Measurements from ENCODE around the gene FEM1B.

Gene FEM1B

GRCh38 chr15:68278345-68278594, 725 bp downstream of the FEM1B start:
- Histone ChIP-seq H3K27me3 (ENCODE audit: control insufficient read depth, insufficient read depth, low read length) (no peaks in the 10 kb centered on the region), H3K4me3 (ENCODE audit: low read length) (peak overlapping the region; percentile 94), H3K36me3 (ENCODE audit: control insufficient read depth, low read depth, low read length) (peaks cover 5% of the 10 kb centered on the region), H3K9me3 (ENCODE audit: control insufficient read depth, low read depth, low read length) (no peaks in the 10 kb centered on the region), H3K4me1 (ENCODE audit: control insufficient read depth, low read depth, low read length) (peaks cover 37% of the 10 kb centered on the region), H3K9ac (ENCODE audit: low read length) (peak overlapping the region; percentile 88), H3K27ac (ENCODE audit: low read length) (peak overlapping the region; percentile 16)

- peaks cover 37% of the 10 kb centered on the region for H3K4me1 ChIP-seq (ENCODE audit: control insufficient read depth, low read depth, low read length)
- H3K36me3 ChIP-seq (ENCODE audit: control insufficient read depth, low read depth, low read length): peaks cover 5% of the 10 kb centered on the region
- H3K4me3 ChIP-seq (ENCODE audit: low read length): peak overlapping the region; percentile 94
- H3K9me3 ChIP-seq (ENCODE audit: control insufficient read depth, low read depth, low read length): no peaks in the 10 kb centered on the region
- H3K27me3 ChIP-seq (ENCODE audit: control insufficient read depth, insufficient read depth, low read length): no peaks in the 10 kb centered on the region
- H3K27ac ChIP-seq (ENCODE audit: low read length): peak overlapping the region; percentile 16
- H3K9ac ChIP-seq (ENCODE audit: low read length): peak overlapping the region; percentile 88
These were observed 1.3 kb downstream of the FEM1B start for GRCh38 chr15:68278595-68279405.

GRCh38 chr15:68279779-68280753, 2.5 kb downstream of the FEM1B start:
- peaks cover 37% of the 10 kb centered on the region for H3K4me1 ChIP-seq (ENCODE audit: control insufficient read depth, low read depth, low read length)
- peak overlapping the region; percentile 94 for H3K4me3 ChIP-seq (ENCODE audit: low read length)
- no peaks in the 10 kb centered on the region for H3K9me3 ChIP-seq (ENCODE audit: control insufficient read depth, low read depth, low read length)
- peaks cover 9% of the 10 kb centered on the region for H3K36me3 ChIP-seq (ENCODE audit: control insufficient read depth, low read depth, low read length)
- peak overlapping the region; percentile 88 for H3K9ac ChIP-seq (ENCODE audit: low read length)
- H3K27ac ChIP-seq (ENCODE audit: low read length): no peak overlapping the region
- H3K27me3 ChIP-seq (ENCODE audit: control insufficient read depth, insufficient read depth, low read length): no peaks in the 10 kb centered on the region

- H3K36me3 ChIP-seq (ENCODE audit: control insufficient read depth, low read depth, low read length): peaks cover 13% of the 10 kb centered on the region
- H3K27me3 ChIP-seq (ENCODE audit: control insufficient read depth, insufficient read depth, low read length): no peaks in the 10 kb centered on the region
- H3K4me1 ChIP-seq (ENCODE audit: control insufficient read depth, low read depth, low read length): peaks cover 45% of the 10 kb centered on the region
- no peaks in the 10 kb centered on the region for H3K9me3 ChIP-seq (ENCODE audit: control insufficient read depth, low read depth, low read length)
- no peak overlapping the region for H3K27ac ChIP-seq (ENCODE audit: low read length)
- H3K9ac ChIP-seq (ENCODE audit: low read length): no peak overlapping the region
- peak overlapping the region; percentile 94 for H3K4me3 ChIP-seq (ENCODE audit: low read length)
These were observed 3.5 kb downstream of the FEM1B start for GRCh38 chr15:68281008-68281407.

GRCh38 chr15:68283401-68283800, 5.9 kb downstream of the FEM1B start:
- no peak overlapping the region for H3K4me3 ChIP-seq (ENCODE audit: low read length)
- H3K9ac ChIP-seq (ENCODE audit: low read length): no peak overlapping the region
- H3K27me3 ChIP-seq (ENCODE audit: control insufficient read depth, insufficient read depth, low read length): no peaks in the 10 kb centered on the region
- no peaks in the 10 kb centered on the region for H3K9me3 ChIP-seq (ENCODE audit: control insufficient read depth, low read depth, low read length)
- no peak overlapping the region for H3K27ac ChIP-seq (ENCODE audit: low read length)
- peaks cover 51% of the 10 kb centered on the region for H3K4me1 ChIP-seq (ENCODE audit: control insufficient read depth, low read depth, low read length)
- peaks cover 13% of the 10 kb centered on the region for H3K36me3 ChIP-seq (ENCODE audit: control insufficient read depth, low read depth, low read length)

GRCh38 chr15:68284616-68285258, 7.2 kb downstream of the FEM1B start:
- H3K4me3 ChIP-seq (ENCODE audit: low read length): no peak overlapping the region
- no peak overlapping the region for H3K9ac ChIP-seq (ENCODE audit: low read length)
- H3K9me3 ChIP-seq (ENCODE audit: control insufficient read depth, low read depth, low read length): no peaks in the 10 kb centered on the region
- H3K4me1 ChIP-seq (ENCODE audit: control insufficient read depth, low read depth, low read length): peaks cover 42% of the 10 kb centered on the region
- H3K27me3 ChIP-seq (ENCODE audit: control insufficient read depth, insufficient read depth, low read length): no peaks in the 10 kb centered on the region
- no peak overlapping the region for H3K27ac ChIP-seq (ENCODE audit: low read length)
- peaks cover 18% of the 10 kb centered on the region for H3K36me3 ChIP-seq (ENCODE audit: control insufficient read depth, low read depth, low read length)

- no peaks in the 10 kb centered on the region for H3K27me3 ChIP-seq (ENCODE audit: control insufficient read depth, insufficient read depth, low read length)
- no peak overlapping the region for H3K27ac ChIP-seq (ENCODE audit: low read length)
- H3K9me3 ChIP-seq (ENCODE audit: control insufficient read depth, low read depth, low read length): no peaks in the 10 kb centered on the region
- peaks cover 36% of the 10 kb centered on the region for H3K4me1 ChIP-seq (ENCODE audit: control insufficient read depth, low read depth, low read length)
- no peak overlapping the region for H3K4me3 ChIP-seq (ENCODE audit: low read length)
- no peak overlapping the region for H3K9ac ChIP-seq (ENCODE audit: low read length)
- H3K36me3 ChIP-seq (ENCODE audit: control insufficient read depth, low read depth, low read length): peaks cover 21% of the 10 kb centered on the region
These were observed 7.9 kb downstream of the FEM1B start for GRCh38 chr15:68285259-68285980.

- Histone ChIP-seq H3K27me3 (ENCODE audit: control insufficient read depth, insufficient read depth, low read length) (no peaks in the 10 kb centered on the region), H3K4me3 (ENCODE audit: low read length) (no peak overlapping the region), H3K36me3 (ENCODE audit: control insufficient read depth, low read depth, low read length) (peaks cover 29% of the 10 kb centered on the region), H3K27ac (ENCODE audit: low read length) (no peak overlapping the region), H3K4me1 (ENCODE audit: control insufficient read depth, low read depth, low read length) (peaks cover 28% of the 10 kb centered on the region), H3K9ac (ENCODE audit: low read length) (no peak overlapping the region), H3K9me3 (ENCODE audit: control insufficient read depth, low read depth, low read length) (no peaks in the 10 kb centered on the region)
These were observed 8.7 kb downstream of the FEM1B start for GRCh38 chr15:68286256-68286655.

GRCh38 chr15:68289057-68289456, 11.5 kb downstream of the FEM1B start:
- Histone ChIP-seq H3K4me3 (ENCODE audit: low read length) (no peak overlapping the region), H3K27ac (ENCODE audit: low read length) (no peak overlapping the region), H3K27me3 (ENCODE audit: control insufficient read depth, insufficient read depth, low read length) (no peaks in the 10 kb centered on the region), H3K9ac (ENCODE audit: low read length) (no peak overlapping the region), H3K9me3 (ENCODE audit: control insufficient read depth, low read depth, low read length) (no peaks in the 10 kb centered on the region), H3K36me3 (ENCODE audit: control insufficient read depth, low read depth, low read length) (peaks cover 37% of the 10 kb centered on the region), H3K4me1 (ENCODE audit: control insufficient read depth, low read depth, low read length) (peaks cover 21% of the 10 kb centered on the region)

- H3K4me3 ChIP-seq (ENCODE audit: low read length): no peak overlapping the region
- peaks cover 21% of the 10 kb centered on the region for H3K4me1 ChIP-seq (ENCODE audit: control insufficient read depth, low read depth, low read length)
- H3K9ac ChIP-seq (ENCODE audit: low read length): no peak overlapping the region
- no peak overlapping the region for H3K27ac ChIP-seq (ENCODE audit: low read length)
- no peaks in the 10 kb centered on the region for H3K27me3 ChIP-seq (ENCODE audit: control insufficient read depth, insufficient read depth, low read length)
- no peaks in the 10 kb centered on the region for H3K9me3 ChIP-seq (ENCODE audit: control insufficient read depth, low read depth, low read length)
- peaks cover 34% of the 10 kb centered on the region for H3K36me3 ChIP-seq (ENCODE audit: control insufficient read depth, low read depth, low read length)
These were observed 12.2 kb downstream of the FEM1B start for GRCh38 chr15:68289621-68290352.
